B cell (primary cell): ENCODE data around the gene FBXO15. TPM values are rescaled to one million over a fixed set of nuclear protein-coding genes. Genes with fewer than 3 reads are reported as not detected.

ENCODE experiments used
- ATAC-seq: fragments of 200-7000 bp; cut with Tn5 transposase; one replicate; pipeline ENCODE4 v1.10.0; 2021; ENCODE audit warnings: low read depth, mild to moderate bottlenecking, moderate number of reproducible peaks, moderate library complexity
- CTCF ChIA-PET: fragments of 350-600 bp; sonication (Branson Sonifier 250); formaldehyde crosslinking; loops from one replicate; lab custom pipeline; 2021; ENCODE audit warnings: antibody characterized with exemption, inconsistent platforms; lab: Charles Lee
- POLR2A ChIA-PET: fragments of 350-600 bp; sonication (Branson Sonifier 250); formaldehyde crosslinking; loops from one replicate; lab custom pipeline; 2021; ENCODE audit warnings: antibody characterized with exemption; lab: Charles Lee
- DNase-seq: peaks from one replicate; pipeline ENCODE4 v3.0.0; 2013
- H2AFZ ChIP-seq: 2 replicates; pipeline ENCODE4 v1.6.1; 2012; ENCODE audit warnings: mild to moderate bottlenecking, low read depth, low read length; ENCODE audit not compliant: insufficient read depth, poor library complexity, severe bottlenecking
- H3K27ac ChIP-seq, 2 donors: 1 replicate in 1 of 2; 2 replicates in 1 of 2; pipeline ENCODE4 v1.5.1; 2012 to 2013; ENCODE audit warnings: low read length in 2 of 2, mild to moderate bottlenecking in 2 of 2, moderate library complexity in 1 of 2
- H3K27me3 ChIP-seq, 4 experiments: fragments of 200-600 bp in 1 of 4; sonication (generic) in 1 of 4; replicated peaks in 1 of 4; 1 replicate in 2 of 4; 2 replicates in 2 of 4; pipeline versions ENCODE4 v1.6.1 to v1.7.0; 2013 to 2016; ENCODE audit warnings: low read length in 3 of 4, mild to moderate bottlenecking in 2 of 4, mixed read lengths in 1 of 4, moderate library complexity in 1 of 4; ENCODE audit not compliant: insufficient read depth in 4 of 4, control insufficient read depth in 3 of 4; ENCODE audit errors: control extremely low read depth in 1 of 4
- H3K36me3 ChIP-seq, 2 experiments: replicated peaks in 1 of 2; 1 replicate in 1 of 2; 2 replicates in 1 of 2; pipeline versions ENCODE4 v1.6.1 to v1.7.1; 2013; ENCODE audit warnings: low read length in 1 of 2; ENCODE audit not compliant: insufficient read depth in 2 of 2, control insufficient read depth in 1 of 2; ENCODE audit errors: control extremely low read depth in 1 of 2, extremely low read depth in 1 of 2
- H3K4me1 ChIP-seq, 2 donors: fragments of 200-600 bp in 1 of 2; sonication (generic) in 1 of 2; 1 replicate in 1 of 2; 2 replicates in 1 of 2; pipeline versions ENCODE4 v1.5.1 to v1.6.1; 2013 to 2017; ENCODE audit warnings: low read length in 2 of 2; ENCODE audit not compliant: control insufficient read depth in 2 of 2, insufficient read depth in 2 of 2
- H3K4me2 ChIP-seq: replicated peaks from 2 replicates; pipeline ENCODE3; 2012; ENCODE audit warnings: mild to moderate bottlenecking, low read depth, low read length; ENCODE audit not compliant: poor library complexity, severe bottlenecking
- H3K4me3 ChIP-seq, 5 experiments: fragments of 200-600 bp in 1 of 5; sonication (generic) in 1 of 5; 1 replicate in 3 of 5; 2 replicates in 2 of 5; pipeline versions ENCODE4 v1.5.1 to v1.7.0; 2011 to 2016; ENCODE audit warnings: low read length in 4 of 5, mild to moderate bottlenecking in 4 of 5, low read depth in 2 of 5, control low read depth in 1 of 5, moderate library complexity in 1 of 5; ENCODE audit not compliant: insufficient read depth in 1 of 5; ENCODE audit errors: control extremely low read depth in 1 of 5, extremely low read depth in 1 of 5
- H3K79me2 ChIP-seq: fragments of 200-600 bp; sonication (generic); one replicate; pipeline ENCODE4 v1.6.0; 2016; ENCODE audit warnings: low read length; ENCODE audit not compliant: control insufficient read depth, insufficient read depth
- H3K9ac ChIP-seq: fragments of 200-600 bp; sonication (generic); 2 replicates; pipeline ENCODE4 v1.6.1; 2017; ENCODE audit warnings: mild to moderate bottlenecking, low read length, moderate library complexity
- H3K9me3 ChIP-seq, 3 donors: one replicate each; pipeline versions ENCODE4 v1.6.1 to v1.7.1; 2013; ENCODE audit warnings: low read length in 2 of 3; ENCODE audit not compliant: control insufficient read depth in 2 of 3, insufficient read depth in 1 of 3; ENCODE audit errors: control extremely low read depth in 1 of 3
- H4K20me1 ChIP-seq: 2 replicates; pipeline ENCODE4 v1.6.0; 2012; ENCODE audit warnings: mild to moderate bottlenecking, low read length; ENCODE audit not compliant: insufficient read depth, control insufficient read depth, poor library complexity, severe bottlenecking
- H3K27ac Mint-ChIP-seq: one replicate; pipeline ENCODE4 v1.8.0; 2021; ENCODE audit warnings: mixed read lengths
- H3K27me3 Mint-ChIP-seq: one replicate; pipeline ENCODE4 v1.8.0; 2021; ENCODE audit warnings: mixed read lengths
- H3K4me1 Mint-ChIP-seq: one replicate; pipeline ENCODE4 v1.8.0; 2021; ENCODE audit warnings: mixed read lengths
- H3K4me3 Mint-ChIP-seq: one replicate; pipeline ENCODE4 v1.8.0; 2021; ENCODE audit warnings: mixed read lengths
- H3K9me3 Mint-ChIP-seq: one replicate; pipeline ENCODE4 v1.8.0; 2022; ENCODE audit warnings: mixed read lengths; ENCODE audit not compliant: insufficient read depth
- EZH2 ChIP-seq: IDR thresholded peaks from 2 replicates; pipeline ENCODE4 v1.6.1; 2012; ENCODE audit warnings: borderline replicate concordance, low read depth, mild to moderate bottlenecking, moderate library complexity, low read length; ENCODE audit not compliant: insufficient read depth, poor library complexity, severe bottlenecking
- WGBS: methylation state at CpG from one replicate; pipeline ENCODE4 v1.1.5; 2013; ENCODE audit warnings: missing lambda C conversion rate; ENCODE audit not compliant: insufficient coverage; 5-methylcytosine and 5-hydroxymethylcytosine counted together
- intact Hi-C: fragments of 100-400 bp; cut with micrococcal nuclease; formaldehyde crosslinking; loops from one replicate; pipeline ENCODE4 v1.10.0; 2022
- polyA plus RNA-seq: library from polyadenylated mRNA; depleted of rRNA; stranded (reverse); fragments of >200 nt; gene quantifications from 2 replicates; pipeline ENCODE4 v1.2.3, GENCODE V29; 2012
- total RNA-seq, 2 donors: library from RNA; stranded (reverse); fragments of 120-200 nt in 1 of 2; gene quantifications; 1 replicate in 1 of 2; 2 replicates in 1 of 2; pipeline versions ENCODE4 v1.2.3 to v1.2.4, GENCODE V29; 2013 to 2022
- TF ChIP-seq, protein P1 (sequence below): fragments of 200-600 bp; IDR thresholded peaks from one replicate; pipeline ENCODE4 v1.8.0; 2022; ENCODE audit warnings: antibody characterized with exemption, mild to moderate bottlenecking

FBXO15 gene
- total and polyA plus RNA-seq, 2 donors (not counting 1 experiment from before 2014, with no cell fraction given): 1.6 to 4.1 TPM

- Histone ChIP-seq H3K4me2 (no peak overlapping the region), H3K9ac (no peak overlapping the region), H2AFZ (no peak overlapping the region), H3K4me1 (no peaks in the 10 kb centered on the region), H3K9me3 (no peaks in the 10 kb centered on the region), H3K36me3 (no peaks in the 10 kb centered on the region), H3K27me3 (peaks cover 0 to 15% (median 2%) of the 10 kb centered on the region in 4 experiments), H3K79me2 (no peaks in the 10 kb centered on the region), H3K27ac (no peak overlapping the region), H3K4me3 (no peak overlapping the region), H4K20me1 (no peaks in the 10 kb centered on the region)
- DNase-seq (no peak), ATAC-seq (no peak)
- Mint-ChIP-seq H3K4me3 (no peak overlapping the region), H3K27me3 (peaks cover 42% of the 10 kb centered on the region), H3K27ac (no peak overlapping the region), H3K9me3 (no peaks in the 10 kb centered on the region), H3K4me1 (no peaks in the 10 kb centered on the region)
- CTCF ChIA-PET: interaction anchor here (0.7 to 1.8 kb wide), 2 partner anchors 59 to 152 kb away, joined by 3 to 10 read pairs; no protein-coding TSS in a partner anchor
- WGBS: 70% methylated on average over 4 of the region's 4 CpGs
- intact Hi-C loops: no loop called here
- TF ChIP-seq, protein P1, sequence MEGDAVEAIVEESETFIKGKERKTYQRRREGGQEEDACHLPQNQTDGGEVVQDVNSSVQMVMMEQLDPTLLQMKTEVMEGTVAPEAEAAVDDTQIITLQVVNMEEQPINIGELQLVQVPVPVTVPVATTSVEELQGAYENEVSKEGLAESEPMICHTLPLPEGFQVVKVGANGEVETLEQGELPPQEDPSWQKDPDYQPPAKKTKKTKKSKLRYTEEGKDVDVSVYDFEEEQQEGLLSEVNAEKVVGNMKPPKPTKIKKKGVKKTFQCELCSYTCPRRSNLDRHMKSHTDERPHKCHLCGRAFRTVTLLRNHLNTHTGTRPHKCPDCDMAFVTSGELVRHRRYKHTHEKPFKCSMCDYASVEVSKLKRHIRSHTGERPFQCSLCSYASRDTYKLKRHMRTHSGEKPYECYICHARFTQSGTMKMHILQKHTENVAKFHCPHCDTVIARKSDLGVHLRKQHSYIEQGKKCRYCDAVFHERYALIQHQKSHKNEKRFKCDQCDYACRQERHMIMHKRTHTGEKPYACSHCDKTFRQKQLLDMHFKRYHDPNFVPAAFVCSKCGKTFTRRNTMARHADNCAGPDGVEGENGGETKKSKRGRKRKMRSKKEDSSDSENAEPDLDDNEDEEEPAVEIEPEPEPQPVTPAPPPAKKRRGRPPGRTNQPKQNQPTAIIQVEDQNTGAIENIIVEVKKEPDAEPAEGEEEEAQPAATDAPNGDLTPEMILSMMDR: no peak
- no peak for TF ChIP-seq EZH2
- POLR2A ChIA-PET: interaction anchor here (0.7 kb wide), 1 partner anchor 367 kb away, joined by 3 read pairs; no protein-coding TSS in a partner anchor
These were observed 42.5 kb upstream of the FBXO15 start for GRCh38 chr18:74190086-74190485.

DNA sequence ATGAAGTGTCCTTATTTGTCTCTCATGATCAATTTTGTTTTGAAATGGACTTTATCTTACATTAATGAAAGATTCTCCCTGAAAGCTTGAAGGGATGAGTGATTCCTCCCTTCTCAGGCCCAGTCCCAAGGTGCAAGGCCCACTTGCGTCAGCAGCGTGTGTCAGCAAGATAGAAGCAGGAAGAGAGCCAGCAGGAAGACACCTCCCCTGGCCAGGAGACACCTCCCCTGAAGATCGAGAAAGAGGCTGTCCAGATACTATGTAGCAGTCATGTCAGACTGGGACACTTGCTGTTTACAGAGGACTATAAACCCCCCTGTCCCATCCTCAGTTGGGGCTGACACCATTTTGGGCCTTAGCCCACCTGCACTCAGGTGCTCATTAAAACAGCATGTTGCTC is 39.0 kb upstream of the FBXO15 start:
- no peak overlapping the region for H3K4me3 ChIP-seq
- no peak overlapping the region for H2AFZ ChIP-seq
- H3K9ac ChIP-seq: no peak overlapping the region
- Mint-ChIP-seq H3K27me3 (peaks cover 45% of the 10 kb centered on the region), H3K27ac (no peak overlapping the region), H3K4me1 (no peaks in the 10 kb centered on the region), H3K4me3 (no peak overlapping the region), H3K9me3 (no peaks in the 10 kb centered on the region)
- H3K4me1 ChIP-seq: no peaks in the 10 kb centered on the region
- ChIA-PET POLR2A (no interaction called here), CTCF (interaction anchor here (1.2 to 1.4 kb wide), 2 partner anchors 155 to 365 kb away, joined by 3 read pairs; no protein-coding TSS in a partner anchor)
- 92% methylated on average over 3 of the region's 3 CpGs for WGBS
- ATAC-seq: no peak
- H3K4me2 ChIP-seq: no peak overlapping the region
- intact Hi-C loops: no loop called here
- no peaks in the 10 kb centered on the region for H4K20me1 ChIP-seq
- no peaks in the 10 kb centered on the region for H3K79me2 ChIP-seq
- H3K27me3 ChIP-seq: peaks cover 0 to 21% (median 2%) of the 10 kb centered on the region in 4 experiments
- H3K9me3 ChIP-seq: no peaks in the 10 kb centered on the region
- H3K27ac ChIP-seq: no peak overlapping the region
- no peak for DNase-seq
- TF ChIP-seq, protein P1: no peak
- no peak for TF ChIP-seq EZH2
- H3K36me3 ChIP-seq: no peaks in the 10 kb centered on the region
